Measurements from ENCODE around the gene ROCK1.
A peak's percentile ranks its signal among the peaks of the same experiment; 100 is the strongest.

ROCK1 gene

DNA sequence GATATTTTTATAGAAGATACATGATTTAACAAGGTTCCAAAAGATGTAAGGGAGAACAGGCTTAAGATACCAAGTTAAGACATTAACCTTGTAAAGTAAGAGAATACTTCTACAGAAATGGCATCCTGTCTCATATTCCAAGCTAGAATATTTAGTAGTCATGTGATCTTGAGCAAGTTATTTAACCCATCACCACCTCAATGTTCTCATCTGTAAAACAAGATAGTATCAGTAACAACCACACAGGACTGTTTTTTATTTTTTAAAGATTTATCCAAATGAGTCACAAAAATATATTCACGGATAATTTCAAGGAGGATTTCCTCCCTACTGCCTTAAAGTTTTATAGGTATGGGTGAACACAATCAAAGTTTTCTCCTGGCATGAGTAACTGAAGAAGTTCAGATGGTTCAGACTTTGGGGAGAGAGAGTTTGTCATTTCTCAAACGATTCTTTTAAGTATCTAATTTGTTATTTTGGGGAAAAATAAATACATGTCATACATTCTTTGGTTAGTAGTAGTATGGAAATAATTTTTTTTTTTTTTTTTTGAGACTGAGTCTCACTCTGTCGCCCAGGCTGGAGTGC, 25.9 kb downstream of the ROCK1 start:
- peak; percentile 25 for DNase-seq (ENCODE audit: low read depth)
- no peak for TF ChIP-seq CTCF (conservative IDR thresholded peaks at IDR 0.05; ENCODE audit: low read depth, low read length)
- H3K4me3 ChIP-seq (ENCODE audit: low read depth, low read length) = no peak overlapping the region

DNA sequence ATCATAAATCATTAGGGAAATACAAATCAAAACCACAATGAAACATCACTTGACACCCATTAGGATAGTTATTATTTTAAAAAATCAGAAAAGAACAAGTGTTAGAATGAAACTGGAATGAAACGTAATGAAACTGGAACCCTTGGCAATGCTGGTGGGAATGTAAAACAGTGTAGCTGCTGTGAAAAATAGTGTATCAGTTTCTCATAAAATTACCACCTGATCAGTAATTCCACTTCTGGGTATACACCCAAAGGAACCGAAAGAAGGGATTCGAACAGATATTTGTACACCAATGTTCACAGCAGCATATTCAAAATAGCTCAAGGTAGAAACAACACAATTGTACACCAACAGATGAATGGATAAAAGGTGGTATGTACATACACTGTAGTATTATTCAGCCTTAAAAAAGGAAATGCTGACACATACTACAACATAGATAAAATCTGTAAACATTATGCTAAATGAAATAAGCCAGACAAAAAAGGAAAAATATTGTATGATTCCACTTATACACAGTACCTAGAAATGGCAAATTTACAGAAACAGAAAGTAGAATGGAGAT, 27.0 kb downstream of the ROCK1 start:
- no peak overlapping the region for H3K4me3 ChIP-seq (ENCODE audit: low read depth, low read length)
- no peak for DNase-seq (ENCODE audit: low read depth)
- TF ChIP-seq CTCF (conservative IDR thresholded peaks at IDR 0.05; ENCODE audit: low read depth, low read length) = no peak

GRCh38 chr18:21083017-21083416, 28.6 kb downstream of the ROCK1 start:
- no peak for DNase-seq (ENCODE audit: low read depth)
- no peak for TF ChIP-seq CTCF (conservative IDR thresholded peaks at IDR 0.05; ENCODE audit: low read depth, low read length)
- H3K4me3 ChIP-seq (ENCODE audit: low read depth, low read length) = no peak overlapping the region

DNA sequence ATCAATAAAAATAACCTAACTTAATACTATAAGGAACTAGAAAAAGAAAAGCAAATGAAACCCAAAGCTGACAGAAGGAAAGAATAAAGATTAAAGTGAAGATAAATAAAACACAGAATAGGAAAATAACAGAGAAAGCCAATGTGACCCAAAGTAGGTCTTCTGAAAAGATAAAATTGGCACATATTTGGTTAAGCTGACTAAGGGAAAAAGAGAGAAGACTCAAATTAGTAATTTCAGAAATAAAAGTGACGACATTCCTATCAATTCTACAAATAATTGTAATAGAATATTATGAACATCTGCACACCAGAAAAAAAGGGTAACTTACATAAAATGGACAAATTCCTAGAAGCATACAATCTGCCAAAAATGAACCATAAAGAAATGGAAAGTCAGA, 30.2 kb downstream of the ROCK1 start:
- no peak overlapping the region for H3K4me3 ChIP-seq (ENCODE audit: low read depth, low read length)
- TF ChIP-seq CTCF (conservative IDR thresholded peaks at IDR 0.05; ENCODE audit: low read depth, low read length) = no peak
- DNase-seq (ENCODE audit: low read depth) = no peak

DNA sequence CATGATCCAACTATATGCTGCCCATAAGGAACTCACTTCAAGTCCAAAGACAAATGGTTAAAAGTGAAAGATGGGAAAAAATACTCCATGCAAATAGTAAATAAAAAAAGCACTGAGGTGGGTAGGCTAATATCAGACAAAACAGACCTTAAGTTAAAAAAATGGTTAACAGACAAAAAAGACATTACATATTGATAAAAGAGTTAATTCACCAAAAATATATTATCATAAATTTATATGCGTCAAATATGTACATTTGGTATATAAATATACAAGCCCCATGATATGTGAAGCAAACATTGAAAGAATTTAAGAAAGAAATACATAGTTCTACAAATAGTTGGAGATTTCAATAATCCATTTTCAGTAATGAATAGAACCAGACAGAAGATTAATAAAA, 31.0 kb downstream of the ROCK1 start:
- no peak for TF ChIP-seq CTCF (conservative IDR thresholded peaks at IDR 0.05; ENCODE audit: low read depth, low read length)
- no peak overlapping the region for H3K4me3 ChIP-seq (ENCODE audit: low read depth, low read length)
- DNase-seq (ENCODE audit: low read depth) = no peak

DNA sequence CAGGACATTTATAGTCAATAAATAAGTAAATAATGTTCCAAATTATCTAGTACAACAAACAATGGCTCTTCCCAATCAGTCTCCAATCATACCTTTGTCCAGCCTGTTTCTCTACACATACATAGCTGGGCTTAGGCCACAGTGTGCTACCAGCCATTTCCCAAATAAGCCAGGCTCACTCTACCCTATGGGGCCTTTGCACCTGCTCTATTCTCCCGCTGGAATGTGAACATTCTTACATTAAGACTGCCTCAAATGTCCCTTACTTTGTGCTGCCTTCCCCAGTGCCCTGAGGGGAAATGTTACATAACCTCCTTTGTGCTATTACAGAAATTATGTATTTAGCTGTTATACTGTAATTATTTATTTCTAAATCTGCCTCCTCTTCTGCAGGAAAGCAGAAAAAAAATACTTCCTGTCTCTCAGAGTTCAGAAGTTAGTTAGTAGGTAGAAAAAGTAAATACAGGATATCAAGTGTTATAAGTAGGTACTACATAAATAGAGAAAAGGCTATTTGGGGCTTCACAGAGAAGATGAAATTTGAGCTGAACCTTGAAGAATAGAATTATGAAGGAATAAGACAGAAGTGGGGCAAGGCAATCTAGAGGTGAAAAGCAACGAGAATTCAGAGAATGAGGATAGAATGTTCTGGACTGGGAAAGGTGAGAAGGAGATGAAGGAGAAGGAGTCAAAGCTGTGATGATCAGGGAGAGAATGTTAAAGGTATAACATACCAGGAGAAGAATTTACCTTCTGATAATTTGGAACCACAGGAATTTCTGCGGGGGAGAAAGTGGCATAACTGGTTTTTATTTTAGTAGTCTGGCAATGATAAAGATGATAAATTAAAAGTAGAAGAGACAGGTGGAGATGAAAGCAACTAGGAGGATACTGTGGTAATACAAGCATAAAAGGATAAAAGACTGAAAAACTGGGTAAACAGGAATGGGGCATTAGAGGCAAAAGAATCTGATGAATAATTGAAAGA, 37.0 kb downstream of the ROCK1 start:
- H3K4me3 ChIP-seq (ENCODE audit: low read depth, low read length) = no peak overlapping the region
- no peak for TF ChIP-seq CTCF (conservative IDR thresholded peaks at IDR 0.05; ENCODE audit: low read depth, low read length)
- DNase-seq (ENCODE audit: low read depth) = no peak

Measured in choroid plexus epithelial cell (primary cell).